ENCODE results near the gene GPC5.

GPC5 gene

DNA sequence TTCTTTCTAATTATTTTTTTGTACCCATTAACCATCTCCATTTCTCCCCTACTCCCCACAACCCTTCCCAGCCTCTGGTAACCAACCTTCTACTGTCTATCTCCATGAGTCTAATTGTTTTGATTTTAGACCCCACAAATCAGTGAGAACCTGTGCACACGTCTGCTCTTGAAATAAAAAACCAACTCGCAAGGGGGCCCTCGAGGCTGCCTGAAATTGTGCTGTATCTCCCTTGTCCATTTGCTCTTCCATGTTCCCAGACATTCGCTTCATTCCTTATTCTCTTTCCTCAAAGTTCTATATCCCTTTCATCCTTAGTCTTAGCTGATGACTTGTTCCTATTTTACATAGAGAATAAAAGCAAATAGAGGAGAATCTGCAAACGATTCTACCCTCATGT, 95.0 kb downstream of the GPC5 start:
- no peak overlapping the region for H3K4me3 ChIP-seq (ENCODE audit: insufficient read length, low read depth)
- H3K27me3 ChIP-seq (ENCODE audit: insufficient read depth, insufficient read length), result no peaks in the 10 kb centered on the region
- H3K36me3 ChIP-seq (ENCODE audit: insufficient read depth, insufficient read length, low read length), result no peaks in the 10 kb centered on the region
- H3K9me3 ChIP-seq (ENCODE audit: insufficient read depth, low read length), result no peaks in the 10 kb centered on the region
- TF ChIP-seq YY1 (IDR thresholded peaks at IDR 0.05; ENCODE audit: insufficient read depth, insufficient read length), result no peak
- no peak for TF ChIP-seq SUZ12 (IDR thresholded peaks at IDR 0.05; ENCODE audit: extremely low read depth, insufficient read depth, insufficient read length)
- no peak for DNase-seq (ENCODE audit: low read depth, low spot score)
- no peaks in the 10 kb centered on the region for H3K4me1 ChIP-seq (ENCODE audit: insufficient read depth, insufficient read length)
- no peak overlapping the region for H3K9ac ChIP-seq (ENCODE audit: insufficient read length, low read depth)

DNA sequence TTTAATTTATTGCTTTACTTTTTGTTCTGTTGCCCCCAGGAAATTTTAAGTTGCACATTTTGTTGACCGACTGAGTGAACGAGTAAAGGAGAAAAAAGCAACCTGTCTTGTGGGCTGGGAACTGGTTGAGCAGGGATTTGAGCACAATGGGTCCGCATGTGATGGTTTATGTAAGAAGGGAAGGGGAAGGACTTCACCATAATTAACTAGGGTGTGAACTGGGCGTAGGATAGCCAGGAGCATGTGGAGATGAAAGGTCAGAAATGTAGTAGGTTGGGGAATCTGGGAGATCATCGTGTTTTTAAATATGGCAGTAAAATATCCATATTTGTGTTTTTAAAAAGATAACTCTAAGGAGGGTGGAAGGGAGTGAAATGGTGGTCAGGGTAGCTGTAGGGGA, 99.9 kb downstream of the GPC5 start:
- no peaks in the 10 kb centered on the region for H3K36me3 ChIP-seq (ENCODE audit: insufficient read depth, insufficient read length, low read length)
- no peaks in the 10 kb centered on the region for H3K27me3 ChIP-seq (ENCODE audit: insufficient read depth, insufficient read length)
- no peaks in the 10 kb centered on the region for H3K9me3 ChIP-seq (ENCODE audit: insufficient read depth, low read length)
- DNase-seq (ENCODE audit: low read depth, low spot score), result no peak
- no peak overlapping the region for H3K4me3 ChIP-seq (ENCODE audit: insufficient read length, low read depth)
- TF ChIP-seq SUZ12 (IDR thresholded peaks at IDR 0.05; ENCODE audit: extremely low read depth, insufficient read depth, insufficient read length) (no peak), YY1 (IDR thresholded peaks at IDR 0.05; ENCODE audit: insufficient read depth, insufficient read length) (no peak), ZNF274 (IDR thresholded peaks at IDR 0.05; ENCODE audit: low read depth, low read length) (no peak)
- H3K9ac ChIP-seq (ENCODE audit: insufficient read length, low read depth), result no peak overlapping the region
- no peaks in the 10 kb centered on the region for H3K4me1 ChIP-seq (ENCODE audit: insufficient read depth, insufficient read length)

DNA sequence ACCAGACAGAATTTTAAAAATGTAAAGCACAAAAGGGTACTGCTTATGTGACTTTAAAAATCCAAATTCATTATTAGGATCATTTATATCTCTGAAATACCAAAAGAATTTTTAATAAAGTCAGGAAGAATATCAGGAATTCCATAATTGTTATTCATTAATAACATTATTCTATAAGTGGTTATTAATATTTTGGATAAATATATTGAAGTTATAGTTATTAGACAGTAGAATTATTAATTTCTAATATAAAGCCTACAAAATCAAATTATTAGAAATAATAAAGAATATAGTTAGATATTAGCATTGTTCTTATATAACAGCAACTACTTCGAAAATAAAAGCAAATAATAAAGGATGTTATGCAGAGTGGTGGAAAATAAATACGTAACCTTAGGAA, 105.8 kb downstream of the GPC5 start:
- TF ChIP-seq ZNF274 (IDR thresholded peaks at IDR 0.05; ENCODE audit: low read depth, low read length), result no peak
- TF ChIP-seq YY1 (IDR thresholded peaks at IDR 0.05; ENCODE audit: insufficient read depth, insufficient read length), result no peak
- no peak for TF ChIP-seq SUZ12 (IDR thresholded peaks at IDR 0.05; ENCODE audit: extremely low read depth, insufficient read depth, insufficient read length)
- H3K9ac ChIP-seq (ENCODE audit: insufficient read length, low read depth), result no peak overlapping the region
- no peaks in the 10 kb centered on the region for H3K36me3 ChIP-seq (ENCODE audit: insufficient read depth, insufficient read length, low read length)
- no peaks in the 10 kb centered on the region for H3K9me3 ChIP-seq (ENCODE audit: insufficient read depth, low read length)
- H3K4me3 ChIP-seq (ENCODE audit: insufficient read length, low read depth), result no peak overlapping the region
- DNase-seq (ENCODE audit: low read depth, low spot score), result no peak
- H3K4me1 ChIP-seq (ENCODE audit: insufficient read depth, insufficient read length), result no peaks in the 10 kb centered on the region
- H3K27me3 ChIP-seq (ENCODE audit: insufficient read depth, insufficient read length), result no peaks in the 10 kb centered on the region

DNA sequence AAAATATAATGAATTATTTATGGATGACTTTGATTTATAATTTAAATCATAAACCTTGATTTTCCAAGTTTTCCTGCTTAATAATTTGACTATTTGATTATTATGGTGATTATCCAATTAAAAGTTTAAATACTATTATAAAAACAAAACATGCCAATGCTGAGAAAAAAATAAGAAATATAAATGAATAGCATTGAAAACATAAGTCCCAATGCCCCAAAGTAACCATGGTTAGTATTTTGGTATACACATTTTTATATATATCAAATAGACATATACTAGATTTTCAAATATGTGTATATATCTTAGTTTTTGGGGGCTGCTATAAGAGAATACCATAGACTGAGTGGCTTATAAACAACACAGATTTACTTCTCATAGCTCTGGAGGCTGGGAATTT, 108.3 kb downstream of the GPC5 start:
- H3K27me3 ChIP-seq (ENCODE audit: insufficient read depth, insufficient read length), result no peaks in the 10 kb centered on the region
- TF ChIP-seq ZNF274 (IDR thresholded peaks at IDR 0.05; ENCODE audit: low read depth, low read length), result no peak
- no peak for TF ChIP-seq YY1 (IDR thresholded peaks at IDR 0.05; ENCODE audit: insufficient read depth, insufficient read length)
- TF ChIP-seq SUZ12 (IDR thresholded peaks at IDR 0.05; ENCODE audit: extremely low read depth, insufficient read depth, insufficient read length), result no peak
- no peak for DNase-seq (ENCODE audit: low read depth, low spot score)
- H3K9me3 ChIP-seq (ENCODE audit: insufficient read depth, low read length), result no peaks in the 10 kb centered on the region
- no peaks in the 10 kb centered on the region for H3K4me1 ChIP-seq (ENCODE audit: insufficient read depth, insufficient read length)
- H3K9ac ChIP-seq (ENCODE audit: insufficient read length, low read depth), result no peak overlapping the region
- H3K4me3 ChIP-seq (ENCODE audit: insufficient read length, low read depth), result no peak overlapping the region
- no peaks in the 10 kb centered on the region for H3K36me3 ChIP-seq (ENCODE audit: insufficient read depth, insufficient read length, low read length)

DNA sequence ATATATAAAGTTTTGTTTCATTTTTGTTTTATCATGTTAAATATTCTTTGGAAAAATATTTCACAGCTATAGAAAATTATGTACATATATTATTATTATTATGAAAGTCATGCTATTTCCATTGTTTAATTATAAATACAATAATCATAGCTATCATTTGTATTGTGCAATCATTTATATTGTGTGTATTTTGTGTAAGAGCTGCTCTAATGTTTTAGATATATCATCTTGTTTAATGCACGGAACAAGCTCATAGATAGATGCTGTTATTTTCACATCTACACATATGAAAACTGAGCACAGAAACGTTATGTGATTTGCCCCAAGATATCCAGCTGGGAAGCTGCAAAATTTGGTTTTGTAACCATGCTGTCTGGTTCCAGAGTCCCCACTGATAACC, 111.6 kb downstream of the GPC5 start:
- Histone ChIP-seq H3K9ac (ENCODE audit: insufficient read length, low read depth) (no peak overlapping the region), H3K4me1 (ENCODE audit: insufficient read depth, insufficient read length) (no peaks in the 10 kb centered on the region), H3K27me3 (ENCODE audit: insufficient read depth, insufficient read length) (no peaks in the 10 kb centered on the region), H3K9me3 (ENCODE audit: insufficient read depth, low read length) (no peaks in the 10 kb centered on the region), H3K4me3 (ENCODE audit: insufficient read length, low read depth) (no peak overlapping the region), H3K36me3 (ENCODE audit: insufficient read depth, insufficient read length, low read length) (no peaks in the 10 kb centered on the region)
- DNase-seq (ENCODE audit: low read depth, low spot score), result no peak
- TF ChIP-seq YY1 (IDR thresholded peaks at IDR 0.05; ENCODE audit: insufficient read depth, insufficient read length), result no peak

- no peaks in the 10 kb centered on the region for H3K27me3 ChIP-seq (ENCODE audit: insufficient read depth, insufficient read length)
- no peaks in the 10 kb centered on the region for H3K9me3 ChIP-seq (ENCODE audit: insufficient read depth, low read length)
- no peaks in the 10 kb centered on the region for H3K4me1 ChIP-seq (ENCODE audit: insufficient read depth, insufficient read length)
- no peaks in the 10 kb centered on the region for H3K36me3 ChIP-seq (ENCODE audit: insufficient read depth, insufficient read length, low read length)
- H3K4me3 ChIP-seq (ENCODE audit: insufficient read length, low read depth), result no peak overlapping the region
- DNase-seq (ENCODE audit: low read depth, low spot score), result no peak
- no peak for TF ChIP-seq ZNF274 (IDR thresholded peaks at IDR 0.05; ENCODE audit: low read depth, low read length)
- TF ChIP-seq SUZ12 (IDR thresholded peaks at IDR 0.05; ENCODE audit: extremely low read depth, insufficient read depth, insufficient read length), result no peak
- no peak for TF ChIP-seq YY1 (IDR thresholded peaks at IDR 0.05; ENCODE audit: insufficient read depth, insufficient read length)
- no peak overlapping the region for H3K9ac ChIP-seq (ENCODE audit: insufficient read length, low read depth)
These were observed 115.4 kb downstream of the GPC5 start for GRCh38 chr13:91513790-91514189.

DNA sequence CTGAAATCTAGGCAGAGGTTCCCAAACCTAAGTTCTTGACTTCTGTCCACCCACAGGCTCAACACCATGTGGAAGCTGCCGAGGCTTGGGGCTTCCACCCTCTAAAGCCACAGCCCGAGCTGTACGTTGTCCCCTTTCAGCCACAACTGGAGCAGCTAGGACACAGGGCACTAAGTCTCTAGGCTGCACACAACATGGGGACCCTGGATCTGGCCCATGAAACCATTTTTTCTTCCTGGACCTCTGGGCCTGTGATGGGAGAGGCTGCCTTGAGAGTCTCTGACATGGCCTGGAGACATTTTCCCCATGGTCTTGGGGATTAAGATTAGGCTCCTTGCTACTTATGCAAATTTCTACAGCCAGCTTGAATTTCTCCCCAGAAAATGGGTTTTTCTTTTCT, 118.4 kb downstream of the GPC5 start:
- TF ChIP-seq ZNF274 (IDR thresholded peaks at IDR 0.05; ENCODE audit: low read depth, low read length) (no peak), YY1 (IDR thresholded peaks at IDR 0.05; ENCODE audit: insufficient read depth, insufficient read length) (no peak), SUZ12 (IDR thresholded peaks at IDR 0.05; ENCODE audit: extremely low read depth, insufficient read depth, insufficient read length) (no peak)
- Histone ChIP-seq H3K36me3 (ENCODE audit: insufficient read depth, insufficient read length, low read length) (no peaks in the 10 kb centered on the region), H3K4me3 (ENCODE audit: insufficient read length, low read depth) (no peak overlapping the region)

DNA sequence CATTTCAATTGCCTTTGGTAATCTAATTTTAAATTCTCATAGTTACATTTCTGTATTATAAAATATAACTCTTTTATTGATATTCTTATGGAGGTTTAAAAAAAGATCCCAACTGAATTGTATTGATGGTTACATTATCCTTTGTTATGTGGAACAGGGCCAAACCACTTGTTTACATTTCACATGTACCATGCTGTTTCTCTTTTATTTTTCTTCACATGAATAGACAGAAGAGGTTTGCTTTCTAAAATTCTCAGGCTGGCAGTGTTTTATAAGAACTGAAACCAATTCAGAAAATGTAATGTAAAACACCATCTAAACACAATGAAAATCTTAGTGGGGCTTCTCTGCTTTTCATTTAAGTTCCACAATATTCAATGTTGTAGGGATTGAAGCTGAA, 122.5 kb downstream of the GPC5 start:
- Histone ChIP-seq H3K36me3 (ENCODE audit: insufficient read depth, insufficient read length, low read length) (no peaks in the 10 kb centered on the region), H3K4me1 (ENCODE audit: insufficient read depth, insufficient read length) (no peaks in the 10 kb centered on the region), H3K9ac (ENCODE audit: insufficient read length, low read depth) (no peak overlapping the region), H3K9me3 (ENCODE audit: insufficient read depth, low read length) (no peaks in the 10 kb centered on the region), H3K27me3 (ENCODE audit: insufficient read depth, insufficient read length) (no peaks in the 10 kb centered on the region), H3K4me3 (ENCODE audit: insufficient read length, low read depth) (no peak overlapping the region)
- DNase-seq (ENCODE audit: low read depth, low spot score), result no peak
- TF ChIP-seq YY1 (IDR thresholded peaks at IDR 0.05; ENCODE audit: insufficient read depth, insufficient read length) (no peak), SUZ12 (IDR thresholded peaks at IDR 0.05; ENCODE audit: extremely low read depth, insufficient read depth, insufficient read length) (no peak), ZNF274 (IDR thresholded peaks at IDR 0.05; ENCODE audit: low read depth, low read length) (no peak)

More for the DNA sequence above, 118.4 kb downstream of the GPC5 start:
- H3K27me3 ChIP-seq (ENCODE audit: insufficient read depth, insufficient read length), result no peaks in the 10 kb centered on the region
- H3K9ac ChIP-seq (ENCODE audit: insufficient read length, low read depth), result no peak overlapping the region
- H3K9me3 ChIP-seq (ENCODE audit: insufficient read depth, low read length), result no peaks in the 10 kb centered on the region
- no peak for DNase-seq (ENCODE audit: low read depth, low spot score)
- H3K4me1 ChIP-seq (ENCODE audit: insufficient read depth, insufficient read length), result no peaks in the 10 kb centered on the region
